HG03108 (cell line): ENCODE data around the gene UGCG.
"Not testable (repeated sequence)": the region's sequence is repeated elsewhere in the genome, so short reads cannot be mapped to it uniquely, and the experiment has no call there.

Source experiments
- ATAC-seq: cut with Tn5 transposase; IDR thresholded peaks from one replicate; pipeline ENCODE4 v1.9.1; 2021; ENCODE audit warnings: moderate library complexity; ENCODE audit not compliant: unreplicated experiment

Gene UGCG

DNA sequence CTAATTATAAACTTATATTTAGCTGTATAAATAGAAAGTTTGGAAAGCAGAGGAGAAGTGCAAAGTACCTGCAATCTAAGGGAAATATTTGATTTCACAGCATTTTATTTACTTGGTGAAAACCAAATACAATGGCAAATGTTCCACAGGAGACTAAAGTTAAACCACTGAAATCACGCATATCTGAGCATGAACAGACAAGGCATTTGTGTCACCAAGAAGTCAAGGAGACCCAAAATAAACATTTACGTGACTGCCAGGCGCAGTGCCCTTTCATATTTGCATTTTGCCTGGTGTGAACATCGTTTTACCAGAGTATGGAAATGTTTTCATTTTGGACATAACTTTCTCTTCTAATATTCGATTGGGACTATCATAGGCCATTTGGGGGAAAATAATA is 20.6 kb downstream of the UGCG start:
- no peak for ATAC-seq

DNA sequence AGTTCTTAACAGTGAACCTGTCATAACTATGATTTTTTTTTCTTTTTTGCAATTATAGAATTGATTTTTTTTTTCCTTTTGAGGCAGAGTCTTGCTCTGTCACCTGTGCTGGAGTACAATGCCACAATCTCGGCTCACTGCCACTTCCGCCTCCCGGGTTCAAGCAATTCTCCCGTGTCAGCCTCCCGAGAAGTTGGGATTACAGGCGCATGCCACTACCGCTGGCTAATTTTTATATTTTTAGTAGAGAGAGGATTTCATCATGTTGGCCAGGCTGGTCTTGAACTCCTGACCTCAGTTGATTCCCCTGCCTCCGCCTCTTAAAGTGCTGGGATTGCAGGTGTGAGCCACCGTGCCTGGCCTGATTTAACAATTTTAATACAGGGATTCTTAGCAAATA is 21.4 kb downstream of the UGCG start:
- ATAC-seq, result no peak

- ATAC-seq, result no peak
Observed at GRCh38 chr9:111919875-111920274, 23.3 kb downstream of the UGCG start.

- ATAC-seq, result no peak
Observed at GRCh38 chr9:111920531-111920930, 23.9 kb downstream of the UGCG start.

DNA sequence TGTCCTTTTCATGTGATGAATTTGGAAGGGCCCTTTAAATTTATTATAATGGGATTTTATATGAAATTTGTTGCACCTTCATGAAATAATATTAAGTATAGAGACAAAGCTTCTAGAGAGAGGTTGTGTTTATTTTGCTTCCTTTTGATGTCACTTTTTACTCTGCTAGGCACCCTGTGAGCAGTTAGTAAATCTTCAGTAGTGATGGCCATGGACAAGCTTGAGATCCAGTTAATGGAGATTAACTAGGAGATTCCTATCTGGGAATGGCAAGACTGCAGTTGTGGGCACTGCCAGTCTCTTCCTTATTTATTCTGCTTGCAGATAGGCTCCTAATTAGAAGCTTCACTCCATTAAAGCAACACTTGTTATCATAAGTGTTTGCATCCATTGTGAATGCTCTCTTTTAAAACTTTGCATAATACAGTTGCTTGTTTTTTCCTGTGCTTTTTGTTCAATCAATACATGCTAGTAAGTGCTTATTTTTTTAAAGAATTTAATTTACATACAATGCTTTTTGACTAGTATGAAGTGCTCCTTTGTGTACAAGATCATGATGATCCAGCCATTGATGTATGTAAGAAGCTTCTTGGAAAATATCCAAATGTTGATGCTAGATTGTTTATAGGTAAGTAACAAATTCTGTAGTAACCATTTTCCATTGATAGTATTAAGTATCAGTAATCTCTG is 25.9 kb downstream of the UGCG start:
- ATAC-seq, result no peak

DNA sequence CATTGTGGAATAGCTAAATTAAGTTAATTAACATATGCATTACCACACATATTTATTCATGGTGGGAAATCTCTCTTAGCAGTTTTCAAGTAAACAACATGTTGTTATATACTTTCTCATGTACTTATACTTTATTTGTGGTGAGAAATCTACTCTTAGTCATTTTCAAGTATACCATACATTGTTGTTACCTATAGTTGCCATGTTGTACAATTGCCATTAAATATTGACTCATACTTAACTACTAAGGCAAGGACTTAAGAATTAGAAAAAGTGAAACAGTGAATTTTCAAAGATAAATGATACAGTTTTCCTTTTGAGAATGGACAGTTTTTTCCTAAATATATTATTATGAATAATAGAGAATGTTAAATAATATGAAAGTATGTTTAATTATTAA is 27.7 kb downstream of the UGCG start:
- ATAC-seq, result no peak

- no peak for ATAC-seq
Observed at GRCh38 chr9:111925017-111925770, 28.6 kb downstream of the UGCG start.

DNA sequence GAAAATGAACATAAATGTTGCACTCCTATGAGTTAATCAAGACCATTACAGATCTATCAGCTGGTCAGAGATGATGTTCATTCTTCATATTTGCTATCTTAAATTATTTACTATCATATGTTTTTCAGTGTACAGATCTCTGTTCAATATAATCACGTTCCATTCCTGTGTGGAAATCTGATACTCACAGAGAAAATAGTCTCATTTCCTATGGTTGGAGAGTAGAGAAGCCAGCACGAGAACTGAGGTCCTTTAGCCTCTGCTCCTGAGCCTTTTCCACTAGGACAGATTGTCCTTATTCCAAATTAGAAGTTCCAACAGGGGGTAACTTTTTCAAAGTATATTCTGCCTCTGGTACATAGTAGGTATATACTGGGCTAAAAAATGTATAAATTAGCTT is 29.2 kb downstream of the UGCG start:
- ATAC-seq, result no peak

GRCh38 chr9:111926421-111926875 is 29.8 kb downstream of the UGCG start:
- peak; percentile 98 for ATAC-seq

DNA sequence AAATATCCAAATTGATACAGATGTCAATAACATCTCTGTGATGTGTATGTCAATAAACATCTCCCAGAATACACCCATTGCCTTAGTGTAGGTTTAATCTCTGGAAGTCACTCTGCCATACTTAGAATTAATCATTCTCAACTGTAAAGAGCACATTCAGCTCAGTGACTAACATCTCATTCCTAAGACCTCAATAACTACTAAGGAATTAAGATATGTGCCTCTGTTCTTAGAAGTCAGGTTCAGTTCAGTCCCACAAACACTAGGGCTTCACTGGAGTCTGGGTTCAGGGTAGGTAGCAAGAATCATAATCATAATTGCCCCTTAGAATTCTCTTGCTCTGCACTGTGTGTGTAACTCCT is 31.7 kb downstream of the UGCG start:
- no peak for ATAC-seq

DNA sequence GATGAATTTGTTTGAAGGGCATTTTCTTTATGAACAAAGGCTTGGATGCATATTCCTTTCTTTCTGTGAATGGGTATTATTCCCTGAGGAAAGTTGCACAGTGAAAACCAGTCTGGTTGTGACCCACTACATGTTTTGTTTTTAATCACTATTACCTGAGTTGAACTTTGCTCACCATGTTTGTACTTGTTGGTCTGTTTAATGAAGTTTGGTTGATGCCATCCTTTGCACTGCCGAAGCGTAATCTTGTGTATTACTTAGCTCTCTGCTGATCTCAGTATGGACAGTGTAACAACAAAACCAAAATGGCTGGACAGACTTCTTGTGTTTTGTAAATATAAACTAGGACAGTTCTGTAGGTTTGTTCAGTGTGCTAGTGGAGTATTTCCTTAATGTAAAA is 38.1 kb downstream of the UGCG start:
- no peak for ATAC-seq

DNA sequence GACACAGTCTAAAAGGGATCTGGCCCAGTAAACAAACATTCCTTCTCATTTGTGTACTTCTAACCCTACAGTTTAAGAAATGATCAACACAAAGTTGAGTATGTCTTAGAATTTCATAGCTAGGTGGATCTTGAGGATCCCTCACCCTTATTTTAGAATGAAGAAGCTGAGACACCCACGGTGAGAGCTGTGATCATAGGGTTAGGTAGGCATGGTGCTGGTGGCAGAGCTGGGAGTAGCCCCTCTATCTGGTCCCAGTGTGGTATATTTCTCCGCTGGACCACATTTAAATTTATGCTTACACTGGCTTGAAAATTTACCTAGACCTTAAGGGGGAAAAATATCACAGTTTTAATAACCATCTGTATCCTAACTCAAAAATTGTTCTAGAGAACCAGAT is 39.8 kb downstream of the UGCG start:
- ATAC-seq, result no peak

- ATAC-seq, result no peak
Observed at GRCh38 chr9:111937301-111937700, 40.7 kb downstream of the UGCG start.

DNA sequence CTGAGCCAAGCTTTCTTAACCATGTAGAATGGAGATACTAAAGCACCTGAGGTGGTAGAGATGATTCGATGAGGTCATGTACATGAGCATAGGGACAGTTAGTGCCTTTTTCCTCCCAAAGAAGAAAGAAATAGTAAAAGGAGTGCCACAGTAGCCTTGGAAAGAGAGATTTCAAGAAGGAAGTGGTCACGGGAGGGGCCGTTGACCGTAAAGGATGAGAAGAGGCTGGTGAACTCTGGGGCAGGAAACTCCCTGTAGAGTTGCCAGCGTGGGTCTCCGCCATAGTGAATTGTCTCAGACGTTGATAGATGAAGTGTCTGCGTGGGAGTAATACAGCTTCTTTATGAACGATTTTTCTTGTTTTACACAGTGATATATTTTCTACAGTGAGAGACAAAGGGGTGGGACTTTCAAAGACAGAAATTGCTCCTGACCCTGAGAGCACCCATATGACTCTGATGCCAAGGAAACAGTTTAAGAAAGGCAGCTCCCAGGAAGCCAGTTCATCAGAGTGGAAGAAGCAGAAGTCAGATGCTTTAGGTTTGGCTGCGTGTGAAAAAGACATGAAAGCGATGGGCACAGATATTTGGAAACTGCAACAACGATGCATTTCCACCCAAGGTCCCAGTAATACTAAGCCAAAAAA is 41.3 kb downstream of the UGCG start:
- ATAC-seq, result no peak

- no peak for ATAC-seq
Observed at GRCh38 chr9:111938427-111938800, 41.8 kb downstream of the UGCG start.

DNA sequence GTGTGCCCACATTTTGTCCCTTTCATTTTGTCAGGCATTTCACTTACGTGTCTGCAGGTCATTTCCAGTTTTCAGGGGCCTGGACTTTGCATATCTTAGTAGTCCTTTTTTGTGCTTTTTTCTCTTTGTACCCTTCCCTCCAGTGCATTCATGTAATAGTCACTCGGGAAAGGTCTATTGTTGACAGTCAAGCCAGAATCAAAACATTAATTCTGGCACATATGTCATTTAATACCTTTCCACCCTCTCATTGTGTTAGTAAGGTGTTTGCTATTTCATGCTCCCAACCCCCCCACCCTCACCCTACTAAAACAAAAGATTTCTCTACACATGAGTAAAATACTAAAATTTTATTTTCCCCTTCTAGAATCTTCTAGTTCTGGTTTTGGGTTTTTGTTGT is 42.7 kb downstream of the UGCG start:
- ATAC-seq, result no peak

GRCh38 chr9:111940697-111941096 is 44.1 kb downstream of the UGCG start:
- no peak for ATAC-seq

- ATAC-seq, result no peak
Observed at GRCh38 chr9:111943200-111943599, 46.6 kb downstream of the UGCG start.

- ATAC-seq, result no peak
Observed at GRCh38 chr9:111943746-111944145, 47.1 kb downstream of the UGCG start.

GRCh38 chr9:111944241-111944866 is 47.7 kb downstream of the UGCG start:
- no peak for ATAC-seq

DNA sequence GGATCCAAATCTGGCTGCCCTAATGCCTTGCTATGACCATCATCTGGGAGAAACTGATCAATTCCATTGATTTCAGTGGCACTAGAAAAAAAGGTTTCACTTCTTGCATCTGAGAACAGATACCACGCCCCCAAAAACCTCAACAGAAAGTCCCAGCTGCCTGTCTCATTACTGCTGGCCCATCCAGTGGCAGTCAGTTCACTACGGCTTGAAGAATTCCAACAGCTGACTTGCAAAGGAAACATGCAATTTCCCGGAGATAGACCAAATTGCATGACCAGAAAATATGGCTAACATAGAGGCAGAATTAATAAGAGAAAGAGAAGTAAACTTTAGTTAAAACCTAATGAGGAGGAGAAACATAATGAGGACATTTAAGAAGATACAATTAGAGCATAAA is 48.6 kb downstream of the UGCG start:
- ATAC-seq, result peak; percentile 63

DNA sequence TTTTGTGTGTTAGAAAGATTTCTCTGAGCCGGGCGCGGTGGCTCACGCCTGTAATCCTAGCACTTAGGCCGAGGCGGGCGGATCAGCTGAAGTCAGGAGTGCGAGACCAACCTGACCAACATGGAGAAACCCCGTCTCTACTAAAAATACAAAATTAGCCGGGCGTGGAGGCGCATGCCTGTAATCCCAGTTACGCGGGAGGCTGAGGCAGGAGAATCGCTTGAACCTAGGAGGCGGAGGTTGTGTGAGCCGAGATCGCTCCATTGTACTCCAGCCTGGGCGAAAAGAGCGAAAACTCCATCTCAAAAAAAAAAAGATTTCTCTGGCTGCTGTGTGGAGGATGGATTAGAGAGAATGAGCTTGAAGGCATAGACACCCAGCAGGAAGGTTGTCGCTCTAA is 51.5 kb downstream of the UGCG start:
- not testable (repeated sequence) for ATAC-seq
